ENCODE results near the gene FST.

Gene FST

GRCh38 chr5:53475320-53475719, 5.1 kb upstream of the FST start:
- no peak for DNase-seq

GRCh38 chr5:53476019-53476418, 4.4 kb upstream of the FST start:
- DNase-seq = no peak

- no peak for DNase-seq
These were observed 3.6 kb upstream of the FST start for GRCh38 chr5:53476531-53477480.

GRCh38 chr5:53478411-53479044, 1.9 kb upstream of the FST start:
- DNase-seq = peak; percentile 81

DNA sequence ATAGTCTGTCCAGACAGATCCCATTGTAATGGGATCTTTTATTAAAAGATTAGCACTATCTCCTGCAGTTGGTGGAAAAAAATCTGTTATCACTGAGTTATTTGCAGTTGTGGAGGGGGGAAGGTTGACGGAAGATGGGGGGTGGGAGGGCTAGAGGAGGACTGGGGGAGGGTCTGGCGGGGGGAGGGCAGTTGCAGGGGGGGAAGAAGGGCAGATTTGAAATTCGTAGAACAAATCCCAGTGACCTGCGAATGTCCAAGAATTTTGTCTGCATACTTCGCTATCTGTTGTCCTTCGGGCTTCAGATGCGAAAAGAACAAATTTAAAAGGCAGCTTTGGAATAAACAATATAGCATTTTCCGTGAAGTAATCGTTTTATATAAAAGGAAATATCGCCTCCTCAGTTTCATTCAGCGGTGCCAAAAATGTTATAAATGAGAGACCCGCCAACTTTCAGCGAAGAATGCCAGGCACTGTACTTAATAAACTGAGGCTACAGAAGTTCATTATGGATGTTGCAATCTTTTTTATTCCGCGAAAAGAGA, 1.3 kb upstream of the FST start:
- no peak for DNase-seq

DNA sequence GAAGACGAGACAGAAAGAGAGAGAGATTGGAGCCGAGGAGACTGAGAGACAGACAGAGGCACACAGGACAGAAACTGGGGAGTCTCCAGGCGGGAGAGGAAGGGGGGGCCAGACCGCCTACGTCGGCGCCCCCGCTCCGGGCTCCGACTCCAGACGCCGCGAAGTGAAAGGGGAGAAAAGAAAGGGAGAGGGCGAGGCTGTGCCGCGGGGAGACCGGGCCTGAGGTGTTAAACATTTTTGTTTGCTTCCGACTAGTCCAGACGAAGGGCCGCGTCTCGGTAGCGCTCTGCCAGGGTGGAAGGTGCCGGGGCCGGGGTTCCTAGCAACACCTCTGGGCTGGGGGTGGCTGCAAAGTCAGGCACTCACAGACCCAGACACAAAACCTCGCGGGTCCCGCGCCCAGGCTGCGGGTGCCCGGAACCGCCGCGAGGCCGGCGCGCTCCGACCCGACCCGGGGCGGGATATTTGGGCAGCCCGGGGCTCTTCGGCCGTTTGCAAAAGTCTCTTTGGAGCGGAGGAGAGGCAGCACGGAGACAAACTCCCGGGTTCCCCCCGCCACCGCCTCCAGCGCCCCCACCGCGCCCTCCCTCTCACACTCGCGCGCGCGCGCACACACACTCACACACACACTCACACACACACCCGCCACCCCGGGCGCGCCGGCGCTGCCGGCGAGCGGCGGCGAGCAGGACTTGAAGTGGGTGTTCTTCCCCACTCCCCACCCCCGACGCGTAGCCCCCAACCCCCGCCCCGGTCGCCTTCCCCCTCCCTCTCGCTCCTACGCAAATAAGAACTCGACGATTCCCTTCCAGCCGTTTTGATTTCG, 626 bp upstream of the FST start:
- peak; percentile 37 for DNase-seq

DNA sequence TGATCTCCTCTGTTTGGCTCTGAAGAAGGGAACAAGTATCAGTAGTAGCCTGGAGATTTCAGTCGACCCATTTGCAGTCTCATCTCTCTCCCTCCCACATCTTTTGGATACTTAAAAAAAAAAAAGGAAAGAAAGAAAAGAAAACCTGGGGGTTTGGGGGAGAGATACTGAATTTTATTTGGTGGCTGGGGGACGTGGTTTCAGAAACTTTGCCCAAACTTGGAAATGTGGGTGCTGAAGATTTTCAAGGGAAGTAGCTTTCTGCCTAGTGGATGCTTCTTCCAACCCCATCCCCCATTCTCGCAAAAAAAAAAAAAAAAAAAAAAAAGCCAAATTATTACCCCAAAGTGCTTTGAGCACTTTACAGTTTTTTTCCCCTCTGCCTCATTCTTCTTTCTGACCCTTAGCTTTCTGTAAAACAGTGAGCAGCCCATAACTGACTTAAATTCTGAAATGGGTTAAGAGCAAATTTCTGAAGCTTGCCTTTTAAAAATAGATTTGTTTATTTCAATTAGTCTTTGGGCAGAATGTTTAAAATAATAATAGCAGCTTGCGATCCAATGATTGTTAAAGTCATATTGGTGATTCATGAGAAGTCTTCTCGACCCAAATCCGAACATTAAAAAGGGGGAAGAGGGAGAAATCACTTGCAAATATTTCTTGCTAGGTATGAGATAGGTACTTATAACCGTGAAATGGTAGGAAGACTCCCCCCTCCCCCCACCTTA, 894 bp downstream of the FST start:
- DNase-seq = peak; percentile 15

GRCh38 chr5:53481887-53482716, 1.7 kb downstream of the FST start:
- peak; percentile 28 for DNase-seq

DNA sequence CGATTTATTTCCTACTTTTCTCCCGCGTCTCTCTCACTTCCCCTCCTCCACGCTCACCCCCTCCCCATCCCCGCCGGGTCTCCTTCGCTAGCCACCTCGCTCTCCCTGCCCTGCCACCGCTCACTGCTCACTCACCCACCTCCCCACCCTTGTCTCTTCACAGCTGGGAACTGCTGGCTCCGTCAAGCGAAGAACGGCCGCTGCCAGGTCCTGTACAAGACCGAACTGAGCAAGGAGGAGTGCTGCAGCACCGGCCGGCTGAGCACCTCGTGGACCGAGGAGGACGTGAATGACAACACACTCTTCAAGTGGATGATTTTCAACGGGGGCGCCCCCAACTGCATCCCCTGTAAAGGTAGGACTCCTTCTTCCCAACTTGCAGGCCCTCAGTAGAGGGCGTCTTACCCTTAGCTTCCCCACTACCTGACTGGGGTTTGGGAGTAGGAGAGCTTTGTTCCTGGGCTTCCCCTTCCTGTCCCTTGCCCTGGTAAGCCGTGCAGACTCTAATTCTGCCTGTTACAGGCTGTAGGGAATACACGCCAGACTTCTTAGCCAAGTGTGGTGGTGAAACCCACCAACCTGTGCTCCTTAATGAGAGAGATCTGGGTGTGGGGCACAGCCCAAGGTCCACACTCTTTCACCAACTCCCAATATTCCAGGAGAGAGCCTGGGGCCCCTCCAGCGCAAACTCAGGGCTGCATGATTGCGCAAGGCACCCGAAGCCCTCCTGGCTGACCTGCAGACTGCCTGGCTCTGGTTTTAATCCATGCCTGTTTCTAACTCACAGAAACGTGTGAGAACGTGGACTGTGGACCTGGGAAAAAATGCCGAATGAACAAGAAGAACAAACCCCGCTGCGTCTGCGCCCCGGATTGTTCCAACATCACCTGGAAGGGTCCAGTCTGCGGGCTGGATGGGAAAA, 2.5 kb downstream of the FST start:
- no peak for DNase-seq

DNA sequence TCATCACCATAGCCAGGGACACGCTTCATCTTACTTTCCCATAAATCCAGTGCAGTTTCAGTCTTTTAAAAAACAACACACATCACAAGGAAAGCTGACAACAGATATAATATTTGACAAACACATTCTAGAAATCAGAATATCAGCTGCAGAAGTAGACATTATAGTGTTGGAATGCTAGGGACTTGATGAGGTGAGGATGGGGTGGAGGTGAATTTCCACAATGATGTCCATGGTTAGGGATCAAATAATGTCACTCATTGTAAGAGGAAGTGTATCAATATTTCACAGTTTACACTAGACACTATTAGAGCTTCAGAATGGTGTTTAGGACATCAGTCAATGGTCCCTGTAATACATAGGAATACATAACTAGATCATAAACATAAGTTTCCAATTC, 7.0 kb downstream of the FST start:
- DNase-seq = no peak

DNA sequence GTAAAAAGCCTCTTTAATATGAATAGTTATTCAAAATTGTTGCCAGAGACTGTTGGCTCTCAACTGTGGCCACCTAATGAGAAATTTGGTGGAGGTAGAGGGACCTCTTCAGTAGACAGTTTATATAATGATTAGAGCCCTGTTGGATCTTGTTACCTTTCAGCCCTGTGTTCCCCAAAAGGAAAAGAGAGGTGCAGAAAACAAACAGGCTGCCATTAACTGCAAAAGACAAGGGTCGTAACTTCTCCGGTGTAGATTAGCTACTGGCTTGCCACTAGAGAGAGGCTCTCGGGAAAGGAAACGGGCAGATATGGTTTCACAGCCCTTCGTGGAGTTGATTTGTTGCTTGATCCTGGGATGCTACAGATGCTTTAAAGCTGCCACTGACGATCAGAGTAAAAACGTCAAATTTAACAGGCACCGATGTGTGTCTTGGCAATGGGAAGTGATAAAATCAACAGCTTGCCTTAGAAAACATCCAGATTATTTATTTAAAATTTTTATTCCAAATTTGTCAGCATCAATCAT, 7.8 kb downstream of the FST start:
- no peak for DNase-seq

- peak; percentile 23 for DNase-seq
These were observed 10.3 kb downstream of the FST start for GRCh38 chr5:53490747-53491146.

GRCh38 chr5:53501054-53501453, 20.6 kb downstream of the FST start:
- DNase-seq = peak; percentile 5

GRCh38 chr5:53503562-53504218, 23.3 kb downstream of the FST start:
- no peak for DNase-seq

DNA sequence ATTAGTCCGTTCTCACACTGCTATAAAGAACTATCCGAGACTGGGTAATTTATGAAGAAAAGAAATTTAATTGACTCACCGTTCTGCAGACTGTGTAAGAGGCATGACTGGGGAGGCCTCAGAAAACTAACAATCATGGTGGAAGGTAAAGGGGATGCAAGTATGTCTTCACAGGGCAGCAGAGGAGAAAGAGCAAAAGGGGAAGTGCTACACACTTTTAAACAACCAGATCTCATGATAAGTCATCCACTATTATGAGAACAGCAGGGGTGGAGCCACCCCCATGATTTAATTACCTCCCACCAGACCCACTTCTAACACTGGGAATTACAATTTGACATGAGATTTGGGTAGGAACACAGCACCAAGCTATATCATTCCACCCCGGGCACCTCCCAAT, 26.6 kb downstream of the FST start:
- no peak for DNase-seq

GRCh38 chr5:53508125-53508524, 27.7 kb downstream of the FST start:
- DNase-seq = no peak

- DNase-seq = no peak
These were observed 32.1 kb downstream of the FST start for GRCh38 chr5:53512539-53512938.

- no peak for DNase-seq
These were observed 35.6 kb downstream of the FST start for GRCh38 chr5:53515988-53516387.

DNA sequence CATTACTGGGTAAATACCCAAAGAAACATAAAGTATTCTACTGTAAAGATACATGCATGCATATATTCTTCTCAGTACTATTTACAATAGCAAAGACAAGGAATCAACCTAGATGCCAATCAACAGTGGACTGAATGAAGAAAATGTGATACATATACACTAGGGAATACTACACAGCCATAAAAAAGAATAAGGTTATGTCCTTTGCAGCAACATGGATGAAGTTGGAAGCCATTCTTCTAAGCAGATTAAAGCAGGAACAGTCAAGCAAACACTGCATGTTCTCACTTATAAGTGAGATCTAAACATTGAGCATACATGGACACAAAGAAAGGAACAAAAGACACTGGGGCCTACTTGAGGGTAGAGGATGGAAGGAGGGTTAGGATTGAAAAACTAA, 40.4 kb downstream of the FST start:
- no peak for DNase-seq
